GM19351 (cell line): Measurements from ENCODE around the gene DRC3.

Experiments
- ATAC-seq: cut with Tn5 transposase; IDR thresholded peaks from one replicate; pipeline ENCODE4 v1.9.1; 2021; ENCODE audit warnings: mild to moderate bottlenecking, moderate library complexity; ENCODE audit not compliant: unreplicated experiment

Gene DRC3

GRCh38 chr17:18041776-18042175 is 69.1 kb downstream of the DRC3 start:
- no peak for ATAC-seq

DNA sequence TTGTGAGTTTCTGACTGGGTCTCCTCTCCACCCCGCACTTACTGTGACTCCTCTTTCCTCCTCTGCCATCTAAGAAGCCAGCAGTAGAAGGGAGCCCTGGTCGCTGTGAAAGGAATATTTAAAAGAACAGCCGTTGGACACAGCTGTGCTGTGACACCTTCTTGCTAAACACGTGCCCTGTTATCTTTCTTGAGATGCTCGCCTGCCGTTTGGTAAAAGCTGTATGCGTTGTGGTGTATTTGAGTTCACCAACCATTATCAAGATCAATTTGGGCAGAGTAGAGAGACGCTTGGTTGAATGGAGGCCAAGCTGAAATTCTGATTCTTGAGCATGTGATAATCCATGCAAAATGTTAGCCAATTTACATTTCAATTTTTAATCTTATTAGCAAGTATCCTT is 70.3 kb downstream of the DRC3 start:
- ATAC-seq, result no peak

- ATAC-seq, result no peak
Observed at GRCh38 chr17:18043491-18043890, 70.8 kb downstream of the DRC3 start.

GRCh38 chr17:18044609-18045008 is 71.9 kb downstream of the DRC3 start:
- ATAC-seq, result no peak

DNA sequence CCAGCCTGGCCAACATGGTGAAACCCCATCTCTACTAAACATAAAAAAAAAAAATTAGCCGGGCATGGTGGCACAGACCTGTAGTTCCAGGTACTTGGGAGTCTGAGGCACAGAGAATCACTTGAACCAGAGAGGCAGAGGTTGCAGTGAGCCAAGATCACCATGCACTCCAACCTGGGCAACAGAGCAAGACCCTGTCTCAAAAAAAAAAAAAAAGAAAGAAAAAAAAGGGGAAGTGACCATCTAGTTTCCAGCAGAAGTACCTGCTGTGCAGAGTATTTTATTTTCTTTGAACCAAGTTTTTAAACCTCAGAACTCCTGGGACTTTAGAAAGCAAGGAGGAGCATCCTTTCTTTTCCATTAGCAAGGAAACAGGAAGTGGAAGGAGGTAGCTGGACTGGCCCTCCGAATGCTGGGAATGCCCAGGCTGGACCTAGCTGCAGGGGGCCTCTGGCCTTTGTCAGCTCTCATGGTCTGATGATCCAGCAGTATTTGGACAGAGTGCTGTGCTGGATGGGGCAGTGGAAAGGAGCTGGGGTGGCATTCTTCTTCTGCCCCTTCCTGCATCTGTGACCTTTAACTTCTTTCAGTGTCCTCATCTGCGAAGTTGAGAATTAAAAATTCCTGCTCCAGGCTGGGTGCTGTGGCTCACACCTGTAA is 73.2 kb downstream of the DRC3 start:
- no peak for ATAC-seq

DNA sequence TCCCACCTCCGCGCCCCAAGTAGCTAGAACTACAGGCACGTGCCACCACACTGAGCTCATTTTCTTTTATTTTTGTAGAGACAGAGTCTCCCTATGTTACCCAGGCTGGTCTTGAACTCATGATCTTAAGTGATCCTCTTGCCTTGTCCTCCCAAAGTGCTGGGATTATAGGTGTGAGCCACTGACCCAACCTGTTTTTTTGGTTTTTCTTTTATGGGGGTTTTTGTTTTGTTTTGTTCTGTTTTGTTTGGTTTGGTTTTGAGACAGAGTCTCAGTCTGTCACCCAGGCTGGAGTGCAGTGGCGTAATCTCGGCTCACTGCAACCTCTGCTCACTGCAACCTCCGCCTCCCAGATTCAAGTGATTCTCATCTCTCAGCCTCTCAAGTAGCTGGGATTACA is 82.9 kb downstream of the DRC3 start:
- no peak for ATAC-seq

- no peak for ATAC-seq
Observed at GRCh38 chr17:18056214-18056613, 83.6 kb downstream of the DRC3 start.

GRCh38 chr17:18059283-18059682 is 86.6 kb downstream of the DRC3 start:
- no peak for ATAC-seq

DNA sequence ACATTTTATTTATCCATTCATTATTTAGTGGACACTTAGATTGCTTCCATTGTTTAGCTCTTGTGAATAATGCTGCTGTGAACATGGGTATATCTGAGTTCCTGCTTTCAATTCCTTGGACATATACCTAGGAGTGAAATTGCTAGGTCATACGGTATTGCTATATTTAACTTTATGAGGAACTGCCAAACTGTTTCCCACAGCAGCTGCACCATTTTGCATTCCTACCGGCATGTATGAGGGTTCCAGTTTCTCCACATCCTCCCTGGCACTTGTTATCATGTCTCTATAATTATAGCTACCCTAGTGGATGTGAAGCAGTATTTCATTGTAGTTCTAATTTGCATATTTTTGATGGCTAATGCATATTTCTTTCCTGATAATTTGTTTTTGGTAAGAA is 91.4 kb downstream of the DRC3 start:
- no peak for ATAC-seq

DNA sequence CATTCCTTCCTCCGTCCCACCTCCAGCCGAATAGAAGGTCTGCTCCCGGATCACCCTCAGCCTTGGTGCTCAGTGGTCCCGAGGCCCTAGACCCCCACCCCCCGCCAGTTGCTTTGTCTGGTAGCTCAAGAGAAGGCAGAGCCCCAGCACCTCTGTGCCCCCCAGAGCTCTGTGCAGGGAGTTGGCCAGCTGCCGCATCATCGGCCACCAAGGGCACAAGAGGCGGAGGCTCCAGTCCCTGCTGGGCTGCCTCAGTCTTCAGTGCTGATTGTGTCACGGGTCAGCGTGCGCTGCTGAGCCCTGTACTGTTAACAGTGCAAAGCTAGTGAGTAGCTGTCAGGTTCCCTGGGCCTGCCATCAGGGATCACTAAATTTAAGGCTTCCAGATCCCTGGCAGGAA is 92.9 kb downstream of the DRC3 start:
- no peak for ATAC-seq
